ENCODE results near the gene PC. TPM values are rescaled to one million over a fixed set of nuclear protein-coding genes. Genes with fewer than 3 reads are reported as not detected.

The PC gene
- total and polyA plus RNA-seq, 2 experiments from 2014 or later = 18.3 to 21.7 TPM

DNA sequence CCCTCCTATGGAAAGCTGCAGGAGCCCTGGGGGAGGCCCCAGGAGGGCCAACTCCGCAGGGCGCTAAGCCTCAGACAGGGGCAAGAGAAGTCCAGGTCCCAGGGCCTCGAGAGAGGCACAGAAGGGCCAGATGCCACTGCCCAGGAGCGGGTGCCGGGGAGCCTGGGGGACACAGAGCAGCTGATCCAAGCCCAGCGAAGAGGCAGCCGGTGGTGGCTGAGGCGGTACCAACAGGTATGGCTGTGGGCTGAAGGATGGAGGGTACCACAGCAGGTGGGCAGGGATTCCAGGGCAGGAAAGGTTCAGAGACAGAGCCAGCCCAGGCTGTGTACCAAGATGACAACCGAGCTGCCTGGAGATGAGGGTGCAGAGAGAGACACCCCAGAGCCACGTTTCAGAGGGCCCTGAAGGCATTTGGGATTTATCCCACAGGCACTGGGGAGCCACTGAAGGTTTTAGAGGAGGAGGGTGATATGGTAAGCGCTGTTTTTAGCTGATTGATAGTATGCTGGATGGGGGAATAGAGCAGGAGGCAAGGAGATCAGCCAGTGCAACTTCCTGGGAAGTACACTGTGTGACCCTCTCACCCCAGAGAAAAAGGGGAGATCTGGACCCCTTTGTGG, 17.3 kb upstream of the PC start:
- Histone ChIP-seq H3K27ac (ENCODE audit: low read depth) (no peak overlapping the region), H3K79me2 (replicated peaks; ENCODE audit: insufficient read depth) (no peaks in the 10 kb centered on the region), H3K9me2 (ENCODE audit: insufficient read depth) (peaks cover 5% of the 10 kb centered on the region; the same call in 1 of the 2 replicates), H3K4me1 (ENCODE audit: insufficient read depth) (peaks cover 11% of the 10 kb centered on the region; the same call in 1 of the 2 replicates), H3F3A (replicated peaks; ENCODE audit: low read depth) (no peaks in the 10 kb centered on the region), H4K20me1 (replicated peaks; ENCODE audit: insufficient read depth) (no peaks in the 10 kb centered on the region), H3K36me3 (ENCODE audit: insufficient read depth) (no peaks in the 10 kb centered on the region), H2AFZ (no peak overlapping the region), H3K27me3 (ENCODE audit: insufficient read depth) (no peaks in the 10 kb centered on the region), H3K4me2 (no peak overlapping the region), H3K4me3 (no peak overlapping the region)
- no peak for DNase-seq (ENCODE audit: low spot score)
- H3K4me3 Mint-ChIP-seq = no peak overlapping the region
- peaks cover 11% of the 10 kb centered on the region for H3K27me3 Mint-ChIP-seq (ENCODE audit: insufficient read depth, low read depth, poor library complexity)
- peaks cover 7% of the 10 kb centered on the region; the same call in 2 of the 3 replicates for H3K4me1 Mint-ChIP-seq
- H3K9me3 Mint-ChIP-seq = peaks cover 11% of the 10 kb centered on the region
- TF ChIP-seq EZH2 (IDR thresholded peaks at IDR 0.05; ENCODE audit: low read depth, unreplicated experiment) = no peak
- no peak for TF ChIP-seq JUNB (IDR thresholded peaks at IDR 0.05; ENCODE audit: unreplicated experiment)
- TF ChIP-seq, protein P1, sequence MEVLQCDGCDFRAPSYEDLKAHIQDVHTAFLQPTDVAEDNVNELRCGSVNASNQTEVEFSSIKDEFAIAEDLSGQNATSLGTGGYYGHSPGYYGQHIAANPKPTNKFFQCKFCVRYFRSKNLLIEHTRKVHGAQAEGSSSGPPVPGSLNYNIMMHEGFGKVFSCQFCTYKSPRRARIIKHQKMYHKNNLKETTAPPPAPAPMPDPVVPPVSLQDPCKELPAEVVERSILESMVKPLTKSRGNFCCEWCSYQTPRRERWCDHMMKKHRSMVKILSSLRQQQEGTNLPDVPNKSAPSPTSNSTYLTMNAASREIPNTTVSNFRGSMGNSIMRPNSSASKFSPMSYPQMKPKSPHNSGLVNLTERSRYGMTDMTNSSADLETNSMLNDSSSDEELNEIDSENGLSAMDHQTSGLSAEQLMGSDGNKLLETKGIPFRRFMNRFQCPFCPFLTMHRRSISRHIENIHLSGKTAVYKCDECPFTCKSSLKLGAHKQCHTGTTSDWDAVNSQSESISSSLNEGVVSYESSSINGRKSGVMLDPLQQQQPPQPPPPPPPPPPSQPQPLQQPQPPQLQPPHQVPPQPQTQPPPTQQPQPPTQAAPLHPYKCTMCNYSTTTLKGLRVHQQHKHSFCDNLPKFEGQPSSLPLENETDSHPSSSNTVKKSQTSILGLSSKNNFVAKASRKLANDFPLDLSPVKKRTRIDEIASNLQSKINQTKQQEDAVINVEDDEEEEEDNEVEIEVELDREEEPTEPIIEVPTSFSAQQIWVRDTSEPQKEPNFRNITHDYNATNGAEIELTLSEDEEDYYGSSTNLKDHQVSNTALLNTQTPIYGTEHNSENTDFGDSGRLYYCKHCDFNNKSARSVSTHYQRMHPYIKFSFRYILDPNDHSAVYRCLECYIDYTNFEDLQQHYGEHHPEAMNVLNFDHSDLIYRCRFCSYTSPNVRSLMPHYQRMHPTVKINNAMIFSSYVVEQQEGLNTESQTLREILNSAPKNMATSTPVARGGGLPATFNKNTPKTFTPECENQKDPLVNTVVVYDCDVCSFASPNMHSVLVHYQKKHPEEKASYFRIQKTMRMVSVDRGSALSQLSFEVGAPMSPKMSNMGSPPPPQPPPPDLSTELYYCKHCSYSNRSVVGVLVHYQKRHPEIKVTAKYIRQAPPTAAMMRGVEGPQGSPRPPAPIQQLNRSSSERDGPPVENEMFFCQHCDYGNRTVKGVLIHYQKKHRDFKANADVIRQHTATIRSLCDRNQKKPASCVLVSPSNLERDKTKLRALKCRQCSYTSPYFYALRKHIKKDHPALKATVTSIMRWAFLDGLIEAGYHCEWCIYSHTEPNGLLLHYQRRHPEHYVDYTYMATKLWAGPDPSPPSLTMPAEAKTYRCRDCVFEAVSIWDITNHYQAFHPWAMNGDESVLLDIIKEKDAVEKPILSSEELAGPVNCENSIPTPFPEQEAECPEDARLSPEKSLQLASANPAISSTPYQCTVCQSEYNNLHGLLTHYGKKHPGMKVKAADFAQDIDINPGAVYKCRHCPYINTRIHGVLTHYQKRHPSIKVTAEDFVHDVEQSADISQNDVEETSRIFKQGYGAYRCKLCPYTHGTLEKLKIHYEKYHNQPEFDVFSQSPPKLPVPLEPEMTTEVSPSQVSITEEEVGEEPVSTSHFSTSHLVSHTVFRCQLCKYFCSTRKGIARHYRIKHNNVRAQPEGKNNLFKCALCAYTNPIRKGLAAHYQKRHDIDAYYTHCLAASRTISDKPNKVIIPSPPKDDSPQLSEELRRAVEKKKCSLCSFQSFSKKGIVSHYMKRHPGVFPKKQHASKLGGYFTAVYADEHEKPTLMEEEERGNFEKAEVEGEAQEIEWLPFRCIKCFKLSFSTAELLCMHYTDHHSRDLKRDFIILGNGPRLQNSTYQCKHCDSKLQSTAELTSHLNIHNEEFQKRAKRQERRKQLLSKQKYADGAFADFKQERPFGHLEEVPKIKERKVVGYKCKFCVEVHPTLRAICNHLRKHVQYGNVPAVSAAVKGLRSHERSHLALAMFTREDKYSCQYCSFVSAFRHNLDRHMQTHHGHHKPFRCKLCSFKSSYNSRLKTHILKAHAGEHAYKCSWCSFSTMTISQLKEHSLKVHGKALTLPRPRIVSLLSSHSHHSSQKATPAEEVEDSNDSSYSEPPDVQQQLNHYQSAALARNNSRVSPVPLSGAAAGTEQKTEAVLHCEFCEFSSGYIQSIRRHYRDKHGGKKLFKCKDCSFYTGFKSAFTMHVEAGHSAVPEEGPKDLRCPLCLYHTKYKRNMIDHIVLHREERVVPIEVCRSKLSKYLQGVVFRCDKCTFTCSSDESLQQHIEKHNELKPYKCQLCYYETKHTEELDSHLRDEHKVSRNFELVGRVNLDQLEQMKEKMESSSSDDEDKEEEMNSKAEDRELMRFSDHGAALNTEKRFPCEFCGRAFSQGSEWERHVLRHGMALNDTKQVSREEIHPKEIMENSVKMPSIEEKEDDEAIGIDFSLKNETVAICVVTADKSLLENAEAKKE (CRISPR knock-in tag; IDR thresholded peaks at IDR 0.05) = no peak
- no peak for TF ChIP-seq CREB1 (CRISPR knock-in tag; IDR thresholded peaks at IDR 0.05; ENCODE audit: low read depth)
- TF ChIP-seq REST (IDR thresholded peaks at IDR 0.05; ENCODE audit: unreplicated experiment) = no peak
- TF ChIP-seq STAT1 (IDR thresholded peaks at IDR 0.05; ENCODE audit: unreplicated experiment) = no peak
- TF ChIP-seq, protein P2, sequence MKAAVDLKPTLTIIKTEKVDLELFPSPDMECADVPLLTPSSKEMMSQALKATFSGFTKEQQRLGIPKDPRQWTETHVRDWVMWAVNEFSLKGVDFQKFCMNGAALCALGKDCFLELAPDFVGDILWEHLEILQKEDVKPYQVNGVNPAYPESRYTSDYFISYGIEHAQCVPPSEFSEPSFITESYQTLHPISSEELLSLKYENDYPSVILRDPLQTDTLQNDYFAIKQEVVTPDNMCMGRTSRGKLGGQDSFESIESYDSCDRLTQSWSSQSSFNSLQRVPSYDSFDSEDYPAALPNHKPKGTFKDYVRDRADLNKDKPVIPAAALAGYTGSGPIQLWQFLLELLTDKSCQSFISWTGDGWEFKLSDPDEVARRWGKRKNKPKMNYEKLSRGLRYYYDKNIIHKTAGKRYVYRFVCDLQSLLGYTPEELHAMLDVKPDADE (IDR thresholded peaks at IDR 0.05) = no peak
- no peak for TF ChIP-seq POLR2AphosphoS5 (IDR thresholded peaks at IDR 0.05; ENCODE audit: low read depth)
- TF ChIP-seq NANOG (IDR thresholded peaks at IDR 0.05; ENCODE audit: borderline replicate concordance) = no peak
- peak; percentile 36 for ATAC-seq
- H3K36me3 Mint-ChIP-seq (ENCODE audit: low read depth) = peaks cover 5% of the 10 kb centered on the region
- H3K27ac Mint-ChIP-seq = no peak overlapping the region
